ENCODE results near the gene TRIM71. TPM values are rescaled to one million over a fixed set of nuclear protein-coding genes. Genes with fewer than 3 reads are reported as not detected.

The TRIM71 gene
- total RNA-seq, 5 donors from 2014 or later (not counting 1 experiment from before 2014, with no cell fraction given), result 0.05 to 0.32 (median 0.29) TPM; not detected in 1

Other genes with a start within 250 kb of the TRIM71 start
- 10 to 100 TPM; 24.7 to 32.6 (median 28.2) TPM for gene DYNC1LI1, start 247.1 kb upstream of the TRIM71 start, total RNA-seq
- 10 to 100 TPM; 39.4 to 49.3 (median 45.0) TPM for gene CNOT10, start 132.8 kb upstream of the TRIM71 start, total RNA-seq
- gene CCR4, start 133.6 kb downstream of the TRIM71 start, total RNA-seq, result 10 to 100 TPM; 37.4 to 85.4 (median 74.8) TPM

Measured in T-cell (primary cell).